Nephron progenitor cell (in vitro differentiated cells): Measurements from ENCODE around the gene SLC39A10.
"Not testable (repeated sequence)": the region's sequence is repeated elsewhere in the genome, so short reads cannot be mapped to it uniquely, and the experiment has no call there.

ENCODE experiments used
- DNase-seq: peaks from one replicate; pipeline ENCODE4 v3.0.0; 2021
- H3K27ac Mint-ChIP-seq: 2 replicates; pipeline ENCODE4 v1.8.0; 2021; ENCODE audit warnings: mild to moderate bottlenecking, moderate library complexity, mixed read lengths
- H3K27me3 Mint-ChIP-seq: 2 replicates; pipeline ENCODE4 v1.8.0; 2021; ENCODE audit warnings: mild to moderate bottlenecking, low read depth, mixed read lengths; ENCODE audit not compliant: poor library complexity
- H3K36me3 Mint-ChIP-seq: 2 replicates; pipeline ENCODE4 v1.8.0; 2021; ENCODE audit warnings: low read depth, mixed read lengths
- H3K4me1 Mint-ChIP-seq: 2 replicates; pipeline ENCODE4 v1.8.0; 2021; ENCODE audit warnings: mixed read lengths
- H3K4me3 Mint-ChIP-seq: 2 replicates; pipeline ENCODE4 v1.8.0; 2021; ENCODE audit warnings: mild to moderate bottlenecking, moderate library complexity, mixed read lengths
- H3K9me3 Mint-ChIP-seq: 2 replicates; pipeline ENCODE4 v1.8.0; 2021; ENCODE audit warnings: mild to moderate bottlenecking, moderate library complexity, mixed read lengths
- TF ChIP-seq, protein P1 (sequence below): fragments of 200-600 bp; sonication (generic); IDR thresholded peaks from 2 replicates; pipeline ENCODE4 v1.5.0; 2021; ENCODE audit warnings: antibody characterized with exemption

Gene SLC39A10

GRCh38 chr2:195662138-195662537 is 5.1 kb downstream of the SLC39A10 start:
- DNase-seq: no peak
- peak overlapping the region; percentile 45 for H3K27ac Mint-ChIP-seq
- no peaks in the 10 kb centered on the region for H3K9me3 Mint-ChIP-seq
- peaks cover 39% of the 10 kb centered on the region for H3K4me1 Mint-ChIP-seq
- H3K4me3 Mint-ChIP-seq: no peak overlapping the region
- TF ChIP-seq, protein P1, sequence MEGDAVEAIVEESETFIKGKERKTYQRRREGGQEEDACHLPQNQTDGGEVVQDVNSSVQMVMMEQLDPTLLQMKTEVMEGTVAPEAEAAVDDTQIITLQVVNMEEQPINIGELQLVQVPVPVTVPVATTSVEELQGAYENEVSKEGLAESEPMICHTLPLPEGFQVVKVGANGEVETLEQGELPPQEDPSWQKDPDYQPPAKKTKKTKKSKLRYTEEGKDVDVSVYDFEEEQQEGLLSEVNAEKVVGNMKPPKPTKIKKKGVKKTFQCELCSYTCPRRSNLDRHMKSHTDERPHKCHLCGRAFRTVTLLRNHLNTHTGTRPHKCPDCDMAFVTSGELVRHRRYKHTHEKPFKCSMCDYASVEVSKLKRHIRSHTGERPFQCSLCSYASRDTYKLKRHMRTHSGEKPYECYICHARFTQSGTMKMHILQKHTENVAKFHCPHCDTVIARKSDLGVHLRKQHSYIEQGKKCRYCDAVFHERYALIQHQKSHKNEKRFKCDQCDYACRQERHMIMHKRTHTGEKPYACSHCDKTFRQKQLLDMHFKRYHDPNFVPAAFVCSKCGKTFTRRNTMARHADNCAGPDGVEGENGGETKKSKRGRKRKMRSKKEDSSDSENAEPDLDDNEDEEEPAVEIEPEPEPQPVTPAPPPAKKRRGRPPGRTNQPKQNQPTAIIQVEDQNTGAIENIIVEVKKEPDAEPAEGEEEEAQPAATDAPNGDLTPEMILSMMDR: no peak
- no peaks in the 10 kb centered on the region for H3K36me3 Mint-ChIP-seq
- H3K27me3 Mint-ChIP-seq: no peaks in the 10 kb centered on the region

DNA sequence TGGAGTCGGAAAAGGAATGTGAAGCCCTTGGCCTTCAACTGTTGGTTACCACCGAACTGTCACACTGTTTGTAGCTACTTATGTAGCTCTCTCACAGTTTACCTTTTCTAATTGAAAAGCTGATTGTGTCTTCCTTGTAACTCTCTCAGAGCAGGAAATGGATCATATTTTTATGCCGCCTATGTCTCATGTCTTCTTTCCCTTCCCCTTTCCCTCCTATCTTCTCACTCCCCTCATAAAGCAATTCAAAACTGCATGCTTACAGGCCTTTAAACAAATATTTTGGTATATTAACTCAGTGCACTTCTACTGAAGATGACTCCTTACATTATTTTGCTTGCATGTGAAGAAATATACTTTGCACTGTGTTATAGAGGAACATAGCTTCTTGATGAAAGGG is 6.0 kb downstream of the SLC39A10 start:
- Mint-ChIP-seq H3K4me1 (peaks cover 38% of the 10 kb centered on the region), H3K36me3 (no peaks in the 10 kb centered on the region), H3K27ac (no peak overlapping the region), H3K27me3 (no peaks in the 10 kb centered on the region), H3K4me3 (no peak overlapping the region), H3K9me3 (no peaks in the 10 kb centered on the region)
- no peak for DNase-seq
- TF ChIP-seq, protein P1: no peak

DNA sequence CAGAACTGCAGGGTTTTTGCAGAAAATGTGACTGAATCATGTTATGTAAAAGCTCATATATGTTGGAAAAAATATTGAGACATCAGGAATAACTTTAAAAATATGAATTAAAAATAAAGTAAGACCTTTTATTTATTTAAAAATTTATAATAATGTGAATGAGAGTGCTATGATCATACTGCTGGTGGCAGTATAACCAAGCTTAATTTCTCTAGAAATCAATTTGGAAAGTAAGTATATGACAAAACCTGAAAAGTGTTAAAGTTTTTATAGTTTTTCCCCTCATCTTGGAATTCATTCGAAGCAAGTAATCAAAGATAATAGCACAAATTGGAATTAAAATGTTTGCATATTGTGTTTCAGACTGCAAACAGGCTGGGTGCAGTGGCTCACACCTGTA is 7.5 kb downstream of the SLC39A10 start:
- Mint-ChIP-seq H3K36me3 (no peaks in the 10 kb centered on the region), H3K9me3 (no peaks in the 10 kb centered on the region), H3K4me3 (no peak overlapping the region), H3K27me3 (no peaks in the 10 kb centered on the region), H3K4me1 (peaks cover 23% of the 10 kb centered on the region), H3K27ac (no peak overlapping the region)
- TF ChIP-seq, protein P1: no peak
- DNase-seq: no peak

GRCh38 chr2:195665153-195665552 is 8.1 kb downstream of the SLC39A10 start:
- not testable (repeated sequence) for H3K27me3 Mint-ChIP-seq, H3K9me3 Mint-ChIP-seq, H3K4me3 Mint-ChIP-seq, DNase-seq, H3K27ac Mint-ChIP-seq, H3K36me3 Mint-ChIP-seq
- H3K4me1 Mint-ChIP-seq: peaks cover 17% of the 10 kb centered on the region

DNA sequence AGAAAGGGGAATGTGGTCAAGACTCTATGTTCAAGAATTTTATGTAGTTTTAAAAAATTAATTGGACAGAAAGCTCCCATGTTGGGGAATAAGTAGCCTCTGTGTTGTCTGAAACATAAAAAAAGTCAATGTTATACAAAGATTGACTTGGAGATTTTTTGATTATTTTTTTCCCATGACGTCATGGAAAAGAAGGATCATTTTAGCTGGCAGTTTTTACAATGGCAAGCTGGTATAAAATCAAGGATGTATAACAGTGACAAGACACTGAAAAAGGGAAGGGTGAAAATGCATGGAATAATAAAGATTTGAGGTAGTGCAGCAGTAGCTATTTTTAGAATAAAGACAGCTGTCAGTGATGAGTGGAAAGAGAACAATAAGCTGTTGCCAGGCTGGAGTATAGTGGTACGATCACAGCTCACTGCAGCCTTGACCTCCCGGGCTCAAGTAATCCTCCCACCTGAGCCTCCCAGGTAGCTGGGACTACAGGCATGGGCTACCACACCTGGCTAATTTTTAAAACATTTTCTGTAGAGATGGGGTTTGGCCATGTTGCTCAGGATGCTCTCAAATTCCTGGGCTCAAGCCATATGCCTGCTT is 9.2 kb downstream of the SLC39A10 start:
- Mint-ChIP-seq H3K4me3 (no peak overlapping the region), H3K4me1 (peaks cover 12% of the 10 kb centered on the region), H3K27me3 (no peaks in the 10 kb centered on the region), H3K36me3 (peaks cover 4% of the 10 kb centered on the region), H3K9me3 (no peaks in the 10 kb centered on the region), H3K27ac (no peak overlapping the region)
- no peak for DNase-seq
- TF ChIP-seq, protein P1: no peak

DNA sequence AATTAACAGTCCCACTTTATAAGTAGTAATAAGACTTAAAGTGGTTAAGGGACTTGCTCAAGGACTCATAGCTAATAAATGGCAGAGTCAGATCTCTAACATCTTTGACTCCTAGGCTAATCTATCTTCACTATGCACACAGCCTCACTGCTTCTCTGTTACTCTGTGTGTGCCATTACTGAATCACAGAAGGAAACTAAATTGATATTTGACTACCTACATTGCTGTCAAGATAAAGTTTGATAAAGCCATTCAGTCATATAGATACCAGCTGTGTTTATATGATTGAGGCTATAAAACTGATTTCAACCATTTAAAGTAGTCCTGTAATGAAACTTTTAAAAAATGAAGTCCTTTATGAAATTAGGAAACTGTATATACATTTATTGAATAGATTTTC is 10.9 kb downstream of the SLC39A10 start:
- Mint-ChIP-seq H3K4me3 (no peak overlapping the region), H3K4me1 (no peaks in the 10 kb centered on the region), H3K27ac (no peak overlapping the region), H3K9me3 (no peaks in the 10 kb centered on the region), H3K27me3 (no peaks in the 10 kb centered on the region), H3K36me3 (peaks cover 9% of the 10 kb centered on the region)
- no peak for DNase-seq
- TF ChIP-seq, protein P1: no peak
